Nucleus accumbens (tissue), 56 donors: Measurements from ENCODE around the gene TPST2.
A peak's percentile ranks its signal among the peaks of the same experiment; 100 is the strongest.

ENCODE experiments used
- DNase-seq, 56 donors: peaks; one replicate each; lab custom pipeline; 2025; lab: John Stamatoyannopoulos, UW

Gene TPST2

DNA sequence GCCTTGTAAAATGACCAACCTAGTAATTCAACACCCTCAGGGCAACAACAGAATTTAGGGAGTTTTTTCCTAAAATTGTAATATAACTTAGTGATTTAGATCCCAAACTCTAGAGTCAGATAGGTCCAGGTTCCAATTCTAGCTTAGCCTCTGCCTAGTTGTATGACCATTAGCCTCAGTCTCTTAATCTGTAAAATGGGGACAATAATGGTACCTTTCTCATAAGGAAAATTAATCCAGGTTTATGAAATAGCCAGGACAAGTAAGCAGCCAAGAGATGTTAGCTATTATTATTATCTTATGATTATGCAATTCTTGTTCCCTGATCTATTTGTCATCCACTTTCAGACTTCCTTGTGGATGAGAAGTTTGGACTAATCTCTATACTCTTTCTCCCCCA, 81.8 kb downstream of the TPST2 start:
- no peak for DNase-seq

DNA sequence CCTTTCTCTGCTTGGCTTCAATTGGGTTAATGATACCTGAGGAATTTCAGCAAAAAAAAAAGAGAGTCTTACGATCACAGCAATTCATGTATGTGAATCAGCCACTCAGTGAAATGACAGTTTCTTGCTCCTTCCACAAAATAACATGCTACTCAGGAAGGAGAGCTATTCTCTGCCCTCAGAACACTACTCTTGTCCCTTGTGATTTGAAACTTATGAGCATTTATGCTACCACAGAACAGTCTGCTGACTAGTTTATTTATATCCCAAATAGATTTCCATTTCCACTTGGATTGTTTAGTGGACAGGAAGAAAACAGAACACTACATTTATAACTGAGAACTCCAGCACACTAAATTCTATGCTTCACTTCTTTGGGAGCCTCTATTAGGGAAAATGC, 86.2 kb downstream of the TPST2 start:
- no peak for DNase-seq

DNA sequence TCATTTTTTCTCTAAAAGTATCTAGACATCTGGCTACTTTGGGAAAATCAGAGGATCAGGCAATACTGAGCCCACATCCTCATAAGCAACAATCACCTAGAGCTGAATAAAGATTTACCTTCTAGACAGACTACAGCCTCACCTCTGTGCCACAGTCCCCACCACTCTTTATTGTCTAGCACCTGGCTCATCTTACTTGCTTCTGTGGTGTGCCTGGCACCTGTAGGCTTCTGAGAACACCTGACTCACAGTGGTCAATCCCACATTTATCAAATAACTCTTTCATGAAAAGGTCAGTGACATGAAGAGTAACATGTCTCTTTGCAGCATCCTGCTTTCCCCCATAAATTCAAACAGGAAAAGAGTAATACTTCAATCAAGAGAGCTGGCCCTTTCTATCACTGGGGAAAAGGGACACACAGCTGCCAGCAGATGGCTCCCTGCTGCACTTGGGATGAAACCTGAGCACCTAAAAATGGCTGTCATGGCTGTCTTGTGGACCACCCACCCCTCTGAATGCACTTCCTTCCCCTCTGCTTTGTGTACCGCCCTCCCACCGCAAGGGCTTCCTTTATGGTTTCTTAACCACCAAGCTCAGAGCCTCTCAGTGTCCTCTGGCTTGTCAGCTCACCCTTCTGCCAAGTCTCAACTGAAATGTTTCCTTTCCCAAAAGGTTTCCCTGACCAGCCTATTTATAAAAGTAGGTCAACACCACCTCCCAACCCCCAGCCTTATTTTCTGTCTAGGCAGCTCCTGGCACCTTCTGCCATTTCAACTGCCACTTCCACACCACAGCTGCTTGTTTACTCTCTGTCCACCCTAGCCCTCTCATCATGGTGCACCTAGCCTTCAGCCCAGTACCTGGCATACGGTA, 87.0 kb downstream of the TPST2 start:
- DNase-seq, result peak in 34 of 56 donors; percentile 1 to 74 (median 26)

DNA sequence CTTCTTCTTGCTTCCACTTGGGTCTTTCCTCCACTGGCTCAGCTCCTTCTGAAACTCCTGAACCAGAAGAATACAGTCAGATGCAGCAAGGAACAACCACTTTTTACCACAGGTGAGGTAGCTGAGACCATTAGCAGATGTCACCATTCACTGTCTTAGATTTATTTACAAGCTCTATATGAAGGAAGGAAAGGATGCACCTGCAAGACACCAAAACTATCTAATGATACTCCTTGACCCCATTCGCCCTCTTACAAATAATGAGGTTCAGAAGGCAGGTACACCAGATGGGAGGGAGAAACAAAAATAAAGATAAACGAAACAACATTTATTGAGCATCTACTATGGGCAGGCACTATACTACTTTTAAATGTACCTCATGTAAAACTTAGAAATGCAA, 87.9 kb downstream of the TPST2 start:
- DNase-seq, result no peak

DNA sequence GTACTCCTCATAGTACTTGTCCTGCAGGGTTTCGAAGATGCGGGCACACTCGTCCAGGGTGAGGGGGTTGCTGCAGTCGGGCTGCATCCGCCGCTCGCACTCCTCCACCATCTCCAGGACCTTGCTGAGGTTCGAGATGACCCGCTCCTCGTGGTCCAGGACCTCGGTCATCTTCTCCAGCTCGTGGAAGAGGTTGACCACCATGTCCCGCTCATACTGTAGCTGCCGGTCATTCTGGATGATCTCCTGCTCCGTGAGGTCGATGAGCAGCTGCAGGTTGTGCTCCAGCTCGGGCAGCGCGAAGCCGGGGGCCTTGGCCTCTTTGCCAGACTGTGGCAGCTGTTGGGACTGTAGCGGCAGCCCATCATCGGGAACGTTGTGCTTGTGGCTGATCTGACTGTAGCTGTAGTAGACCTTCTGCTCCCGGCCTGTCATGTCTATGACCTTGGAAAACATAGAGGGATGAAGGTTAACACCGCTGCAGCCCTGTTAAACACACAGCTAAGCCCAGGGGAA, 90.7 kb downstream of the TPST2 start:
- DNase-seq, result no peak

DNA sequence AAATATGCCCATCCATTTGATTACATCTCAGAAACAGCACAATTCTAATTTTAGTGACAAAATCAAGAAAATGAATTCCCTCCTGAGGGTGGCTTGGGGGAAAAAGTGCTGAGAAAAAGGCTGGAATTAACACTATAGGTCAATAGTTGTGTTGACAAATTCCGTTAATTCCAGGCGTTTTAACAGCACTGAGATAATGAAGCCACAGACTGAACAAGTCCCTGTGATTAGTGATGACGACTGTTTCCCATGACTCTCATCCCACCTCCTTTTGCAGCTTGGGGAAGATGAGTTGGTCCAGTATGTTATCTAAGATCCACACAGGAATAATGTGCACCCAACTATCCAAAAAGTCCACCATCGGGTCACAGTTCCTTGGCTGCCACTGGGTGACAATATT, 93.5 kb downstream of the TPST2 start:
- no peak for DNase-seq

DNA sequence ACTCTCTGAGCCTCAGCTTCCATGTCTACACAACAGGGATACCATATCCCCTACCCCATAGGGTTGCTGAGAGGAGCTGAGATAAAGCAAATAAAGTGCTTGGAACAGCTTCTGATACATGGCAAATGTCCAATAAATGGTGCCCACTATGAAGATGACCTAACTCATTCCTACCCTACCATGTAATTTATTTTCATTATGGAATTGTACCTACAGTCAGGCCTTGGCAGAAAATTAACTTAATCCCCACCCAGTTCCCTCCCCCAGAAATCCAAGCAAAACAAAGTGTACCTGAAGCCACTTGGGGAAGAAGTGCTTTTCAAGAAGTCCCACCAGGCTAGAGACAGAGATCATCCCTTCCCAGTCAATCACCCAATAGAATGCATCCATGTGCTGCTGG, 95.4 kb downstream of the TPST2 start:
- DNase-seq, result no peak

DNA sequence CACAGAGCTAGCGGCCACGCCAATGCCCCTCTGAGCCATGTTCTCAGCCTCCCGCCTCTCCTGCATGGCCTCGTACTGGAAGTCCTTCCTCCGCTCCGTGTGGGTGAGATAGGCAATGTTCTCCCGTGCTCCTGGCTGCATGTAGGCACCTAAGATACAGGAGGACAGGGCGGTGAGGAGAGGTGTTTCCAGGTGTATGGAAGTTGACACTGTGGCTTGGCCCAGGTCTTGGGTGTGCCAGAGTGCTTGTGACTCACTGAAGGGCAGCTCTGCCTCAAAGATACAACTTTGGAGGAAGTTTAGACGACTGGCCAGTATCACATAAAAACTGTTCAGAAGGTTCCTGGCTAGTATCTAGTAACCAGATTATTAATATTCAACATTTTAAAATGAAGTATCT, 97.7 kb downstream of the TPST2 start:
- DNase-seq, result no peak

DNA sequence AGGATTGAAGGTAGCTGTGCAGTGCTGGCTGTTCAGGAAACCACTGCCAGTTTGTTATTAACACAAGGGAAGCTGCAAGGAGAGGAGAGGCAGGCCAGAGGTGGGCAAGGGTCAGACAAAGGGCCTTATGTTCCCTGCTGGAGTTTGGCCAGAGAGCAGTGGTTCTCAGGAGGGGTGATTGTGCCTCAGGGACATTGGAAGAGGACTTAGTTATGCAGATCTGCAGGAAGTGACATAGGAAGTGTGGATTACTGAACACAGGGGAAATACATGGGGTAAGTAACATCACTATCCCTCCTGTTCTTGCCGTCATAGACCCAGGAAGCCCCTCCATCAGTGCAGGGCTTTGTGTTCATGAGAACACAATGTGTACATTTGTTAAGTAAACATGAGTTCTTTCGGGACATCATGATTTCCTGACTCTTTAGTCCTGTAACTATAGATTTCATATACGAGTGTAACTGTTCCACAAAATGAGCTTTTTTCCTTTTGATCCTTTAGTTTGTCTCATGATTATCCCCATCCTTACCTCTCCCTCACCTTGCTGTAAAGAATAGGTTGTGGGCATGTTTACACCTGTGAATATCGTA, 100.4 kb downstream of the TPST2 start:
- no peak for DNase-seq

DNA sequence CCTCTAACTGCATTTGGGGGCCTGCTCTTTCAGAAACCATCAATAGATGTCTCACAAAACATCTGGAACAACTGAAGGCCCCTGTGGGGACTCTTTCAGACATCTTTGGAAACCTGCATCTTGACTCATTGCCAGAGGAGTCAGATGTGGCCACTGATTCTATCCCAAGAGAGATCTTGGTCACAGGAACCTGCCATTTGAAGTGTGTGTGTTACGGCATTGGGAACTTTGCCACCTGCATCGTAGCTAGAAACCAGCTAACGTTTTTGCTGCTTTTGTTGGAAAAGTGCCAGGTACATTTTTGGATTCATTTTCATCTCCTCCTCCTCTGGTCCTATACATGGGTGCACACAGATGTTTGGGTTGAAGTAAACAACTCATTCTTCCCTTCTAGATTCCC, 101.9 kb downstream of the TPST2 start:
- no peak for DNase-seq

DNA sequence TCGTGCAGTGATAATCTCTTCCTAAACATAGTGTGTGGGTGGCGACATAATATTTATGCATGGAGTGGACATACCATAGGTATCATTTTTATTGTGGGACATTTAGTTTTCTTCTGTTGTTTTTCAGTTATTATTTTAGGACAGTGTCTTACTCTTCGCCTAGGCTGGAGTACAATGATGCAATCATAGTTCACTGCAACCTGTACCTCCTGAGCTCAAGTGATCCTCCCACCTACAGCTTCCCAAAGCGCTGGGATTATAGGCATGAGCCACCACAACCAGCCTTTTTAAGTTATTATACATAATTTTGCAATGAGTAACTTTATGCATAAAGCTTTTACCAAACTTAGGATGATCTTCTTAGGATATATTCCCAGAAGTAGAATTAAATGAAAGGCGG, 103.5 kb downstream of the TPST2 start:
- peak in 4 of 56 donors; percentile 9 to 16 (median 11) for DNase-seq

DNA sequence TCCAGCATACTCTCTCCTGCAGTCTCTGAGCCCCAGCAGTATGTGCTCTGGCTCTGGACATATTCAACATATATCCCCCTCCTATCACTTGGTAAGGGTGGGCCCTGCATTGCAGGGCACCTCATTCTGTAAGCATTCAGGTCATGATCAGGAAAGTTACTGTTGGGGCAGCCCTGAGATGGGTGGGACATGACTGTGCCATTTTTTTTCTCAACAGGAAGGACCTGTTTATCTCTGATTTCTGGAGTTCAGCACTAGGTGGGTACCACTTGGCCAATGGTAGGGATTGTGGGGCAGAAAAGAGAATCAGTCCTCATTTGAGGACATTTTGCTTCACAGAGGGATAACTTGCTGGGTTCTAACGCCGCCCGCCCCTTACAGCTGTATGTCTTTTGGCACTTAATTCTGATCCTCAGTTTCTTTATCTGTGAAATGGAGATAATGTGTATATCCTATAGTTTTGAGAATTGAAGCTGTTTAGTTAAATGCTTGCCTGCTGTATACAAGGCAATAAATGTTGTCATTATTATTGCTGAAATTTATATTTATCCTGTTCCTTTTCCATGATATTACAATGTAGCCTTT, 104.0 kb downstream of the TPST2 start:
- no peak for DNase-seq

DNA sequence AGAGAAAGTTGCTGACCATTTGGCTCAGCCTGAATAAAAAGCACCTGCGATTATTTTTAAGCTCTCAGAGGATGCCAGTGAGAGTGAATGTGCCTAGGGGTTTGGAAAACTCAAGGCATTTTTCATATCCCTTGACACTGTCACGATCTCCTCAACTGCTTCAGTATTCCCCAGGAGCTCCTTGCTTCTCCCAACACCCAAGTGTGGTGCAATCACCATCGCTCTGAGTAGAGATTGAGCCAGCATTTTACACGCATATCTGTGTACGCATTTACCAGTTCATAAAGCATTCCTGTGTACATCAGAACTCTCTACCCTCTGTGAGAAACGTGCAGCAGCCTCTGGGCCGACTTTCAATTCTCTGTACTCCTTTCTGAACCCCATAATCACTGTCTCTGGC, 104.9 kb downstream of the TPST2 start:
- DNase-seq, result no peak

DNA sequence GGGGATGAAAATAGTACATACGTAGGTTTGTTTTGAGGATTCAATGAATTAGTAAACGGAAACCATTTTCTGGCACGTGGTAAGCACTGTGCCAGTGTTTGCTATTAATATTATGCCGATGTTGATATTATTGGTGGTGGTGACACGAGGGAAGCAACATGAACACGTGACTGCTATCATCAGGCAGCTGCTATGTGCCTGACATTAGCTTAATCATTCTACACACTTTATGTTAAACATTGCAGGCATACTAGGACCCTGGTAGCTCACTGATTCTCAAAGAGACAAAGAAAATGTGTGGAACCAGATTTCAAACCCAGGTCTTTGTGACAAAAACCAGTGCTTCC, 105.6 kb downstream of the TPST2 start:
- no peak for DNase-seq

DNA sequence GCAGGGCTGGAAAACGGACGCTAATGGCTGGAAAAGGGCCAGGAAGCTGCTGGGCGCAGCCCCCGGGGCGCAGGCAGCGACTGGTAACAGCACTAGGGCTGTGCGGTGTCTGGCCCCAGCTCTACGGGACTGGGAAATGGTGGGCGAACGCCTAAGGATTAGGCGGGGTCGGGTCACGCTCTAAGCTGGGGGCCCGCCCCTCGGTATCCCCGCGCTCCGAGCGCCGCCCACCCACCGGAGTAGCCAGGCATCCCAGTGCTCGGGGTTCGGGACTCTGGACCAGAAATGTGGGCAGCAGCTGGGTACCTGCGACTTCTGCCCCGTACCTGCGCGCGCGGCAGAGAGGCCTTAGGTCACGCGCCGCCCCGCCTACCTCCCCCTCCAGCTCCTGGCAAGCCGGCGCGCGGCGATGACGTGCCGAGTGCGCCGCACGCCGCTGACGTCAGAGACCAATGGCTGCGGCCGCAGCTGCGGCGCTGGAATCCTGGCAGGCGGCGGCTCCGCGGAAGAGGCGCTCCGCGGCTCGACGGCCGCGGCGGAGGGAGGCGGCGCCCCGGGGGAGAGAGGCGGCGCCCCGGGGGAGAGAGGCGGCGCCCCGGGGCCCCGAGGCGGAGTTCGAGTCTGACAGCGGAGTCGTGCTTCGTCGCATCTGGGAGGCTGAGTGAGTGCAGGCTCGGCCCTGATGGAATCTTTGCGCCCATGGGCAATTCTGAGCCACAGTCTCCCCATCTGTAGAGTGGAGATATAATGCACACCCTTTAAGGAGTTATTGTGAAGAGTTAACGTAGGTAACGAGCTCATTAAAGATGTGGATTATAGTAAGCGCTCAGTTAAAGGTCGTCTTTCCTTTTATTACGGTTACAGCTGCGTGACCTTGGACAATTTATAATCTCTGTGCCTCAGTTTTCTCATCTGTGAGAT, 106.2 kb downstream of the TPST2 start, which contains the start of the genes HPS4 and SRRD:
Gene HPS4, minus strand, starts transcription at position 345 of the 921 bp plus-strand sequence. CDS start 2,021 bp downstream, outside the sequence.
Gene SRRD, plus strand, starts transcription at position 439 of the 921 bp plus-strand sequence. Its CDS starts 14 bp downstream, at position 453.
- DNase-seq, result peak in 54 of 56 donors; percentile 36 to 89 (median 78)

DNA sequence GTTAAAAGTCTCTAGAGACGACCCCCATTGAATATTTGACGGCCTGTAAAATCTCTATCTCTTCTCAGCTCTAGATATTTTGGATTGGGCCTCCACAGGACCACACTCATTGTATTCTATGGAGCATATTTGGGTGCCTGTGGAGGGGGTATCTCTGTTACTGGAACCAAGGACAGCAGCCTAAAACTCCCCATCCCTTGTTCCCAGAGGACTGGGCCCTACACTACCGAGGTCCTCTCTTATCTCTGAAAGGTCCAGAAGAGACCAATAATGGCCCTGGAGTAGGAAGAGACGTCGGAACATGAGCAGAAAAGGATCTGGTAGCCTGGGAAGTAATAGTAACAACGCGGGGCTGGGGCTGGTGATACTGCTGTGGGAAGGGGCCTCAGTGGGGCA, 106.9 kb downstream of the TPST2 start:
- DNase-seq, result no peak

DNA sequence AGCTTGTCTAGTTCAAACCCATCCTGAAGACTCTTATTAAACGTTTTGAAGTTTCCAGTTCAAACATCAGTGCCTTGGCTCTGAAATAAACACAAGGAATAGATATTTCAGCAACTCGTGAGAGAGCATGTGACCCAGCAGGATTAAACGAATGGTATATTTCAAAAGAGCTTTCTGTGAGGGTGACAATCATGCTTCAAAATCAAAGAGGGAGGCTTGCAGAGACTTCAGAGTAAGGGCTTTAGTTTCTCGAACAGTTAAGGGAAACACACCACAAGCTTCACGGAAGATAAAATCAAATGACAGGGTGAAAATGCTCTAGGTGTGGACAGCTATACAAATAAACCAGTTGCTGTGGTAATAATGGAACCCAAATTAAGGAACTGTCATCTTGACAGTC, 107.8 kb downstream of the TPST2 start:
- DNase-seq, result no peak

DNA sequence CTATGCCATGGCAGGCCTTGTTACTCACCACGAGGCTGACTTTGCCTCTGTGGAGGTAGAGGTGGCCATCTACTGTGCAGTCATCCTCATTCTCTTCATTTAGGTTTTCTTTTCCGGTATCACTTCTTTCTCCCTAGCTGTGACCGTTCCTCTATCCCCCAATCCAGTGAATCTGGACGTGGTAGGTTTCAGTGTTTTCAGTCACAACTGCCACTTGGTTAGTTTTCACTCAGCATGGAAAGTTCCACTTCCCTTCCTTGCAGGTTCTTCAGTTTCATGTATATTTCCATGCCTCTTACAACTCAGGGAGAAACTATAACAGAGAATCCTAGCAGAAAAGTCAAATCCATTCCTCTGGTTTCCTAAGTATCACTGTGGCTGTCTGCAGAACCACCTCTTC, 108.2 kb downstream of the TPST2 start:
- DNase-seq, result no peak

DNA sequence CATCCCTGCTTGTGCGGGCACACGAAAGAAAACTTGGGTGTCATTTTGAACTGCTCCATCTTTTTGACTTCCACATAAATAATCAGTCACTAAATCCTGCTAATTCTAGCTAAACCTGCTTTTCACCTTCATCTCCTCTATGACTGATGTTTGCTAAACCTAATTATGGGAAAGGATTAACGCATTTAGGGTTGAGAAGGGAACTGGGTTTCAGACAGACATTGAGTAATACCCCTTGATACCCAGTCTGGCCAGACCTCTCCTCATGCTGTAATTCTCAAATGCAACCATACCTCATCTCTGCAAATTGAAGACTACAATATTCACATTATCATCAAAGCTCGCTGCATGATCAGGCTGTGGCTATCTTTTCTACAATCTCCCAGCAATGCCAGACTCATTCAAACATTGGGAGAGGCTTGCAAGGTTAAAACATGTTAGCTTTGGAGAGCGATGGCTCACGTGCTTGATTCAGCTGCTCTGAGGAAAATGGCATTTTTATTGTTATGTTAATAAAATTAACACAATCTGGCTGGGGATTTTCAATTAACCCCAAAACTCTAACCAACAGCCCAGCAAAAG, 108.7 kb downstream of the TPST2 start:
- DNase-seq, result no peak

DNA sequence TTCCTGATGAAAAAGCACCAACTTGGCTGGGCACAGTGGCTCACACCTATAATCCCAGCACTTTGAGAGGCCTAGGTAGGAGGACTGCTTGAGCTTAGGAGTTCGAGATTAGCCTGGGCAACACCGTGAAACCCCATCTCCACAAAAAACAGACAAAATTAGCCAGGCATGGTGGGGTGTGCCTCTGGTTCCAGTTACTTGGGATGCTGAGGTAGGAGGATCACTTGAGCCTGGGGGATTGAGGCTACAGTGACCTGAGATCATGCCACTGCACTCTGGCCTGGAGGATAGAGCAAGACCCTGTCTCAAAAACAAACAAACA, 109.4 kb downstream of the TPST2 start:
- no peak for DNase-seq
